Hematopoietic multipotent progenitor cell treated with erythropoietin and hydrocortisone succinate and interleukin-3 and kit ligand, for 17 days (in vitro differentiated cells): Measurements from ENCODE around the gene BEND3.
"Not testable (repeated sequence)": the region's sequence is repeated elsewhere in the genome, so short reads cannot be mapped to it uniquely, and the experiment has no call there.

Experiments used
- DNase-seq: peaks from one replicate; pipeline ENCODE4 v3.0.0-alpha.2; 2015; ENCODE audit warnings: low spot score

BEND3 gene

GRCh38 chr6:107030151-107030550, 85.2 kb downstream of the BEND3 start:
- no peak for DNase-seq

- no peak for DNase-seq
Measured at GRCh38 chr6:107026965-107027364, 88.3 kb downstream of the BEND3 start.

- no peak for DNase-seq
Measured at GRCh38 chr6:107021446-107022185, 93.7 kb downstream of the BEND3 start.

- DNase-seq: no peak
Measured at GRCh38 chr6:107020239-107020638, 95.1 kb downstream of the BEND3 start.

GRCh38 chr6:107019628-107020027, 95.7 kb downstream of the BEND3 start:
- DNase-seq: not testable (repeated sequence)

GRCh38 chr6:107019047-107019446, 96.3 kb downstream of the BEND3 start:
- no peak for DNase-seq
